SJSA1 (cell line): ENCODE results near the gene SLMAP. TPM values are rescaled to one million over a fixed set of nuclear protein-coding genes. Genes with fewer than 3 reads are reported as not detected.
A peak's percentile ranks its signal among the peaks of the same experiment; 100 is the strongest.

Experiments used
- DNase-seq, 2 experiments: peaks; one replicate each; pipeline ENCODE4 v3.0.0-alpha.2; 2015 to 2020; ENCODE audit warnings: low spot score in 2 of 2, low read depth in 1 of 2
- H3K27ac ChIP-seq: fragments of 250-450 bp; sonication (Bioruptor Pico); 2 replicates; pipeline ENCODE4 v1.5.1; 2020; ENCODE audit warnings: mild to moderate bottlenecking, moderate library complexity
- H3K27me3 ChIP-seq: fragments of 250-450 bp; sonication (Bioruptor Pico); replicated peaks from 2 replicates; pipeline ENCODE4 v1.5.1; 2020; ENCODE audit warnings: mild to moderate bottlenecking, moderate library complexity
- H3K36me3 ChIP-seq: fragments of 250-450 bp; sonication (Bioruptor Pico); 2 replicates; pipeline ENCODE4 v1.5.1; 2020; ENCODE audit warnings: mild to moderate bottlenecking
- H3K4me1 ChIP-seq: fragments of 250-450 bp; sonication (Bioruptor Pico); replicated peaks from 2 replicates; pipeline ENCODE4 v1.6.1; 2021; ENCODE audit warnings: mild to moderate bottlenecking
- H3K4me3 ChIP-seq: fragments of 250-450 bp; sonication (Bioruptor Pico); 2 replicates; pipeline ENCODE4 v1.5.1; 2020; ENCODE audit warnings: mild to moderate bottlenecking
- H3K9me3 ChIP-seq: fragments of 250-450 bp; sonication (Bioruptor Pico); replicated peaks from 2 replicates; pipeline ENCODE4 v1.5.1; 2020; ENCODE audit warnings: mild to moderate bottlenecking
- total RNA-seq: library from RNA; depleted of rRNA; stranded (reverse); fragments of >200 nt; shearing (Covaris generic); gene quantifications from 2 replicates; pipeline ENCODE4 v1.2.3, GENCODE V29; 2014; rRNA removed

Gene SLMAP, protein sequence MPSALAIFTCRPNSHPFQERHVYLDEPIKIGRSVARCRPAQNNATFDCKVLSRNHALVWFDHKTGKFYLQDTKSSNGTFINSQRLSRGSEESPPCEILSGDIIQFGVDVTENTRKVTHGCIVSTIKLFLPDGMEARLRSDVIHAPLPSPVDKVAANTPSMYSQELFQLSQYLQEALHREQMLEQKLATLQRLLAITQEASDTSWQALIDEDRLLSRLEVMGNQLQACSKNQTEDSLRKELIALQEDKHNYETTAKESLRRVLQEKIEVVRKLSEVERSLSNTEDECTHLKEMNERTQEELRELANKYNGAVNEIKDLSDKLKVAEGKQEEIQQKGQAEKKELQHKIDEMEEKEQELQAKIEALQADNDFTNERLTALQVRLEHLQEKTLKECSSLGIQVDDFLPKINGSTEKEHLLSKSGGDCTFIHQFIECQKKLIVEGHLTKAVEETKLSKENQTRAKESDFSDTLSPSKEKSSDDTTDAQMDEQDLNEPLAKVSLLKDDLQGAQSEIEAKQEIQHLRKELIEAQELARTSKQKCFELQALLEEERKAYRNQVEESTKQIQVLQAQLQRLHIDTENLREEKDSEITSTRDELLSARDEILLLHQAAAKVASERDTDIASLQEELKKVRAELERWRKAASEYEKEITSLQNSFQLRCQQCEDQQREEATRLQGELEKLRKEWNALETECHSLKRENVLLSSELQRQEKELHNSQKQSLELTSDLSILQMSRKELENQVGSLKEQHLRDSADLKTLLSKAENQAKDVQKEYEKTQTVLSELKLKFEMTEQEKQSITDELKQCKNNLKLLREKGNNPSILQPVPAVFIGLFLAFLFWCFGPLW
- 36.0 and 51.3 TPM in 2 replicates for total RNA-seq

DNA sequence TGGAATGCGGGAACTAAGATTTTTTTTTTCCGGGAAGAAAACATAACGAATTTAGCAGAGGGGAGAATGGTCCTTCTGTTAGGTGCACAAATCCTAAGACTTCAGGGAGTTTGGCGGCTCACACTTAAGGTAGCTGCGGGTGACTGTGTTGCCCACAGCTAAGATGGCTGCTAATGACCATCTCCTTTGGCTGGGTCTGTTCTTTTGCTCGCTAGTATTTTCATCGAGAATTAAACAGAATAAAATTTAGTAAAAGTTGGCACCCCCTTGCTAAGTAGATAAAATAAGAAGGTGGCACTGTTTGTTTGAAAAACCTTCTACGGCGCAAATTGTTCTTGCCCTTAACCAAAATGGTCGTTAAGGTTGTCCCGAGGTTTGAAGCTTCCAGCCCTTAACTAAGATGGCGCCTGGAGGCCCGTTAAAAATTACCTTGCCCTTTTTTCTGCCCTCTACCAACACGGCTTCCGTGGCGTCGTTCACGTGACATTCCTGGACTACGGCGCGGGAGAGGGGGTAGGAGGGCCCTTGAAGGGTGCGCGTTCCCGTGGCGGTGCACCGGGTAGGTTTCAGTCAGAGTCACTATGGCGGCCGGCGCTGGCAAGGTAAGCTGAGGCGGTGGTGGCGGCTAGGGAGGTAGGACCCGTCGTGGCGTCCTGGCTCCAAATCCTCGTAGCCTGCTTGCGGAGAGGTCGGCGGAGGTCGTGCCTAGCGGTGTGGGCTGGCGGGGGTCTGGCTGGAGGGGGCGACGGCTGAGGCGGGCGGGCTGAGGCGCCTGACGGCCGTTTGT, at the start of gene SLMAP:
Gene SLMAP, plus strand, starts transcription at position 569 of the 787 bp plus-strand sequence. CDS start 1,343 bp downstream, outside the sequence.
- Histone ChIP-seq H3K36me3 (peaks cover 36% of the 10 kb centered on the region), H3K9me3 (no peaks in the 10 kb centered on the region; the same call in 1 of the 2 replicates), H3K27ac (peak within 1 kb of the TSS; percentile 92), H3K4me3 (peak within 1 kb of the TSS; percentile 73), H3K4me1 (peaks cover 43% of the 10 kb centered on the region), H3K27me3 (no peaks in the 10 kb centered on the region)
- DNase-seq: peak; percentile 94 to 96

DNA sequence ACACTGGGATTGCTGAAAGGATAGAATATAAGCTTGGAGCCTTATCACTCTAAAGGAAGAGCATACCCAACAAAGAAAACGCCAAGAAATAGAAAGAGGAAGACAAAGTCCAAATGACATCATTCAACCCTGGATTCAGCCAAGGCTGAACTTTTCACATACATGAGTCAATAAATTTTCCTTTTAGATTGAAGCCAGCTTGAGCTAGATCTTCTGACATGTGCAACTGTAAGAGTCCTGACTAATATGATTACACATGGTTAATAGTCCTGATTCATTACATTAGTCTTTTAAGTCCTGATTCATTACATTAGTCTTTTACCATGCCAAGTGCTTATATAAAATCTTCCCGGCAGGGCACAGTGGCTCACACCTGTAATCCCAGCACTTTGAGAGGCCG, 49.6 kb upstream of the SLMAP start:
- no peaks in the 10 kb centered on the region for H3K36me3 ChIP-seq
- no peak for DNase-seq
- H3K4me1 ChIP-seq: peaks cover 11% of the 10 kb centered on the region
- H3K9me3 ChIP-seq: no peaks in the 10 kb centered on the region
- H3K27me3 ChIP-seq: no peaks in the 10 kb centered on the region
- H3K27ac ChIP-seq: no peak overlapping the region
- no peak overlapping the region for H3K4me3 ChIP-seq

DNA sequence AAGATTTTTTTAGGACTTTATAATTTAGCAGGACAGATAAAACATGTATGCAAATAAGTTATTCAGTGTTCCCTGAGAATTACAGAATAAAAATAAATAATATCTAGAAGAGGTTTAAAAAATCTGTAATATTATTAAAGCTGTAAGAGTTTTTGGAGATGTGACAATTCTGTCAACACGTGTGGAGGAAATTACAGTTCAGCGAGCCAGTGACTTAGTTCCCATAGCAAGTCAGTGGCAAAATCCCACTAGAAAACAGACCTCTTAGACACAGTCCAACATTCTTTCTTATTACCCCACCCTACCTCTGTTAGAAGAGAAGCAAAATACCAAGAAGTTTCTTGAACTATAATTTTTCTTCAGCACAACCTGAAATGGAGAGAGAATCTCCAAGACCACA, 47.1 kb upstream of the SLMAP start:
- Histone ChIP-seq H3K27me3 (no peaks in the 10 kb centered on the region), H3K36me3 (no peaks in the 10 kb centered on the region), H3K27ac (no peak overlapping the region; the same call in 1 of the 2 replicates), H3K4me3 (no peak overlapping the region), H3K4me1 (peaks cover 11% of the 10 kb centered on the region), H3K9me3 (no peaks in the 10 kb centered on the region)
- DNase-seq: no peak

DNA sequence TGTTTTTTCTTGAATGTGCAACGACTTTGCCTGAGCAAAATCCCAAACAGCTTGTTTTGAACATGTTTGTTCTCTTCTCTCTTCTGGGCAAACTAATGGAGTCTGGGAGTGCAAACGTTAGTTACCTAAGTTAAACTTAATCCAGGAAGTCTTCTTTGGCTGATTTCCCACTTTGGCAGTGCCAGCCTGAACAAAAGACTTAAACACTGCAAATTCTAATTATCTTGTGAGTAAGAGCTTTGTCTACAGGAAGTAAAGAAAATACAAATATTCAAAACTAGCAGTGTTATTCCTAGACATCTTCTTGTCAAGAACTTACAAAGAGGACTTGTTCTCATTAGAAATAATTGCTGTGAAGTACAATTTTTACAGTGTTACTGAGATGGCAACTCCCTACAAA, 46.5 kb upstream of the SLMAP start:
- H3K4me3 ChIP-seq: no peak overlapping the region
- no peak for DNase-seq
- no peaks in the 10 kb centered on the region for H3K9me3 ChIP-seq
- H3K36me3 ChIP-seq: no peaks in the 10 kb centered on the region
- H3K27ac ChIP-seq: no peak overlapping the region; the same call in 1 of the 2 replicates
- peaks cover 11% of the 10 kb centered on the region for H3K4me1 ChIP-seq
- no peaks in the 10 kb centered on the region for H3K27me3 ChIP-seq

DNA sequence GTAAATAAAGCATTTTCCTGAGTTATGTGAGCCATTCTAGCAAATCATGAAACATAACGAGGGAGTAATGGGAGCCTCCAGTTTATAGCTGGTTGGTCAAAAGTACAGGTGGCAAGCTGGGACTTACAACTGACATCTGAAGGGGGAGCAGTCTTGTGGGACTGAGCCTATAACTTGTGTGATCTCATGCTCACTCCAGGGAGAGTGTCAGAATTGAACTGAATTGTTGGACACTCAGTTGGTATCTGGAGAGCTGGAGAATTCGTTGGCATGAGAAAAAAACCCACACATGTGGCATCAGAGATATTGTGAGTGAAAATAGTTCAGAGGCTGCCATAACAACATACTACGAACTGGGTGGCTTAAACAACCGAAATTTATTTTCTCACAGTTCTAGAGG, 40.4 kb upstream of the SLMAP start:
- Histone ChIP-seq H3K9me3 (no peaks in the 10 kb centered on the region), H3K4me1 (no peaks in the 10 kb centered on the region), H3K27me3 (no peaks in the 10 kb centered on the region), H3K4me3 (no peak overlapping the region), H3K36me3 (no peaks in the 10 kb centered on the region), H3K27ac (no peak overlapping the region)
- no peak for DNase-seq

DNA sequence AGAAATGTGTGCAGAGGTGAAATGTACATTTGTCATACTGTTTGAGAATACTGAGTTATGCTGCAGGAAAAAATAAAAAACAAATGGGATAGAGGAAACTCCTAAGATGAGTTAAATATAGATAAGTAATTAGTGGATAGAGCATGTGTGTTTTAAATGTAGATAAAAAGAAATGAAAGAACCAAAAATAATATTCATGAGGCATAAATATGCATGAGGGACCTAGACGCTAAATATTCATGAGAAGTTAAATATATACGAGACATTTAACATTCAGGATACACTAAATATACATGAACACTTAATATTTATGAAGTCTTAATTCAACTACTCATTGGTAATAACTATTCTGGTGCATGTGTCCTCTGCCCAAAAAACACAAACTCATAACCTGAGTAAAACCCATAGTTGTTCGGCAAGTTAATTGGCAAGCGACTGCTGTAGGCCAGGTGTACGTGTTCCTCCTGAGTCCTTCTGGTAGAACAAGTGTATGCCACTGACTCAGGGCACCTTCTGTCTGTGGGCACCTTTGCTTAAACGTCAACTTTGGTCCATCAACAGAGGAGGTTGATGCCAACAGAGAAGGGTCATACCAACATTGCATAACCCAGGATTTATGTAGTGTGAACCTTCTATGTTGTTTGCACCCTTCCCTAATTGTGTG, 38.8 kb upstream of the SLMAP start:
- no peak for DNase-seq
- no peaks in the 10 kb centered on the region for H3K27me3 ChIP-seq

DNA sequence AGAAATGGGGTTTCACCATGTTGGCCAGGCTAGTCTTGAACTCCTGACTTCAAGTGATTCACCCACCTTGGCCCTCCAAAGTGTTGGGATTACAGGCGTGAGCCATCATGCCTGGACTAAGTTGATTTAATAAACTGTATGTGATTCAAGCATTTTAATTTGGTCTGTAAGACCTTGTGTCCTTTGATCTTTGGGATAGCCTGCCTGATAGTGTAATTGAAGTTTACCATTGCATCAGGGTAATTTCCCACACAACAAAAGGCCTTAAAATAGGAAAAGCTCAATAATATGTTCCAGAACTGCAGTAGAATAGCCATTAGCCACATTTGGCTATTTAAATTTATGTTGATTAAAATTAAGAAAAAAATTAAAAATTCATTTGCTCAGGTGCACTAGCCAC, 38.0 kb upstream of the SLMAP start:
- Histone ChIP-seq H3K9me3 (no peaks in the 10 kb centered on the region), H3K4me1 (no peaks in the 10 kb centered on the region), H3K36me3 (no peaks in the 10 kb centered on the region), H3K4me3 (no peak overlapping the region), H3K27ac (no peak overlapping the region), H3K27me3 (no peaks in the 10 kb centered on the region)
- DNase-seq: no peak

More for the DNA sequence above, 38.8 kb upstream of the SLMAP start:
- Histone ChIP-seq H3K27ac (no peak overlapping the region), H3K4me3 (no peak overlapping the region), H3K4me1 (no peaks in the 10 kb centered on the region), H3K9me3 (no peaks in the 10 kb centered on the region), H3K36me3 (no peaks in the 10 kb centered on the region)

DNA sequence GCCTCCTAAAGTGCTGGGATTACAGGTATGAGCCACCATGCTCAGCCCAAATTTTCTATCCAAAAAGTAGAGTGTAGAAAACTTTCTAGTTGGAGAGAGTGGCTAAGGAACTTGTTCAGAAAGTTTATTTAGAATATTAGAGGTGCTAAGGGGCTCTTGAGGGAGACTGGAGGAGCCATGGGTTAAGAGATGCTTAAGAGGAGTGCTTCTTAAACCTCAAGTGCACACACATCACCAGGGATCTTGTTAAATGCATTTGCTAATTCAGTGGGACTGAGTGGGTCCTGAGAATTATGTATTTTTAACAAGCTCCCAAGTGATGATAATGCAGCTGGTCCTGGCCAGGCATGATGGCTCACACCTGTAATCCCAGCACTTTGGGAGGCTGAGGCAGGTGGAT, 29.7 kb upstream of the SLMAP start:
- H3K27me3 ChIP-seq: no peaks in the 10 kb centered on the region
- no peak for DNase-seq
- H3K9me3 ChIP-seq: no peaks in the 10 kb centered on the region
- no peak overlapping the region for H3K4me3 ChIP-seq
- no peaks in the 10 kb centered on the region for H3K36me3 ChIP-seq
- no peaks in the 10 kb centered on the region for H3K4me1 ChIP-seq
- no peak overlapping the region for H3K27ac ChIP-seq

DNA sequence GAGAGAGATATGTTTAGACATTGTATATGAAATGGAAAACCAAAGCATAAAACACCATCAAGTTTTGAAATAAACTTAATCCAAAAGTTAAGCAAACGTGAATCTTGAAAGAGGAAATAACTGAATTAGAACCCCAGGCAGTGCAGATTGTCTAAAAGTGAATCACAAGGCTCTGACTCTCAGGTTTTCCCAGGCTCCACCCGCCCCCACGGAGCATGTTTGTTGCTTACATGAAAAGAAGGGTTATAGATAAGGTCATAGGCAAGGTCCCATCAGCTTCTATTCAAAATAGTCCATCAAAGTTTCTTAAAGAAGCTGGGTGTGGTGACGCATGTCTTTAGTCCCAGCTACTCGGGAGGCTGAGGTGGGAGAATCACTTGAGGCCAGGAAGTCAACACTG, 29.0 kb upstream of the SLMAP start:
- H3K9me3 ChIP-seq: no peaks in the 10 kb centered on the region
- no peak overlapping the region for H3K4me3 ChIP-seq
- H3K27me3 ChIP-seq: no peaks in the 10 kb centered on the region
- no peak for DNase-seq
- no peak overlapping the region for H3K27ac ChIP-seq
- H3K4me1 ChIP-seq: no peaks in the 10 kb centered on the region
- no peaks in the 10 kb centered on the region for H3K36me3 ChIP-seq

DNA sequence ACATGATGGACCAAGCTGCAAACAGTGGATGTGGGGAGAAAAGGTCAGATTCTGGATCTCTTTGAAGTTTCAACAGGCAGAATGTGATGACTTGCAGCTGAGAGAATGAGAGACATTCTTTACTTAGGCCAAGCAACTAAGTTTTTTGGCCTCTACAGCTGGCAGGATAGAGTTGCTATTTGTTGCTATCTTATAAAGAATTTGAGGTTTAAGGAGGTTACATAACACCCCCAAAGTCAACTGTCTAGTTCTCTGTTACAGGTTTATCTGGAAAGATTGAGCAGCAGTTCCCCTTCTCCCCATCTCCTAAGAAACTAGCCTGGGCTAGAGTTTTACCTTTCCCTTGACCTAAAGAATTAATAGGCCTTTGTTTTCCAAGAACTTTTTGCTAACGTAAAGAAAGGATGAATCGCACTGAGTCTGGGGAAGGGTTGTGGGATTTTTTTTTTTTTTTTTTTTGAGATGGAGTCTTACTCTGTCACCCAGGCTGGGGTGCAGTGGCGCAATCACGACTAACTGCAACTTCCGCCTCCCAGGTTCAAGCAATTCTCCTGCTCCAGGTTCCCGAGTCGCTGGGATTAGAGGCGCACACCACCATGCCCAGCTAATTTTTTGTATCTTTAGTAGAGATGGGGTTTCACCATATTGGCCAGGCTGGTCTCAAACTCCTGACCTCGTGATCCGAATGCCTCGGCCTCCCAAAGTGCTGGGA, 26.6 kb upstream of the SLMAP start:
- H3K27ac ChIP-seq: no peak overlapping the region
- no peak for DNase-seq
- H3K4me3 ChIP-seq: no peak overlapping the region
- H3K36me3 ChIP-seq: no peaks in the 10 kb centered on the region
- no peaks in the 10 kb centered on the region for H3K4me1 ChIP-seq
- H3K9me3 ChIP-seq: no peaks in the 10 kb centered on the region
- H3K27me3 ChIP-seq: no peaks in the 10 kb centered on the region

DNA sequence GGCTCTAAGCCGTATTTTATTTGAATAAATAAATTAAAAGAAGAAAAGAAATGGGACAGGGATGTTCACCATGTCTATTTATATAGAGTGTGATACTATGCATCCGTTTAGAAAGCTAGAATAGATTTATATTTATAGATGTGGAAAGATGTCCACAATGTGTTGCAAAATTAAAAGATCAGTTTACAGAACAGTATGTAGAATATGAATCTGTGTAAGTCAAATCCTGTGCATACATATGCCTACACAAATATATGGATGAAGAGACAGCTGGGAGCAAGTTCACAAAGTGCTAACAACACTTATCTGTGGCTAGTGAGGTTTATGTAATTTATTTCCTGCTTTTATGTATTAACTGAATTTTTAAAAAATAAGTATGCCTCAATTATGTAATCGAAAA, 25.4 kb upstream of the SLMAP start:
- Histone ChIP-seq H3K27me3 (no peaks in the 10 kb centered on the region), H3K36me3 (no peaks in the 10 kb centered on the region), H3K4me1 (no peaks in the 10 kb centered on the region), H3K4me3 (no peak overlapping the region), H3K27ac (no peak overlapping the region), H3K9me3 (no peaks in the 10 kb centered on the region)
- no peak for DNase-seq

DNA sequence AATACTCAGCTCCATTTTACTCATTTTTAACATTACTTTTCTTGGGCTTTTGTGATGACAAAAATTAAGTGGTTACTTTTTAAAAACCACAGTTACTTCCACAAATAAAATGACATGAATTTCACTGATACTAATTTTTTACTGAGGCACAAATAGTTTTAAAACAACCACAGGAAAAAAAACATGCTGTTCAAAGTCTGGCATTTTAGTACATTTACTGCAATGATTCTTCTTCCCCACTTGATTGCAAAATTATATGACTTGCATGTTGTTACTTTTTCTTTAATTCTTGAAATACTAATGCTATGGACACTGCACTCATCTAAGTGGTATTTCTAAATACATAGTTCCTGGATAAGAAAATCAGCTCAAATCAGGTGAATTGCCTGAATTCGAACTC, 24.8 kb upstream of the SLMAP start:
- H3K9me3 ChIP-seq: no peaks in the 10 kb centered on the region
- H3K27me3 ChIP-seq: no peaks in the 10 kb centered on the region
- no peaks in the 10 kb centered on the region for H3K36me3 ChIP-seq
- no peak for DNase-seq
- no peak overlapping the region for H3K4me3 ChIP-seq
- no peaks in the 10 kb centered on the region for H3K4me1 ChIP-seq
- no peak overlapping the region for H3K27ac ChIP-seq

DNA sequence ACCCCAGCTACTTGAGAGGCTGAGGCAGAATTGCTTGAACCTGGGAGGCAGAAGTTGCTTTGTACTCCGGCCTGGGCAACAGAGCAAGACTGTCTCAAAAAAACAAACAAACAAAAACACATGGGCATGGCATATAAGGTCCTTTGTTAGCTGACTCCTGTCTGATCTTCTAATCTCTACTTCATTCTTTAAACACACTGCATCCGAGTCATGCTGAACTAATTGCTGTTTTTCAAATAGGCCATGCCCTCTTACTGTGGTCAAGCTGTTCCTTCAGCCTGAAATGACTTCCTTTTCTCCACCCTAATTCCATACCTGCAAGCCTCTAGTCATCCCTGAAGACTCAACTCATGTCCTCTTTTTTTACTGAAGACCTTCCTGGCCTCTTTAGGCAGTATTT, 22.3 kb upstream of the SLMAP start:
- no peak for DNase-seq
- Histone ChIP-seq H3K27ac (no peak overlapping the region), H3K9me3 (no peaks in the 10 kb centered on the region), H3K4me3 (no peak overlapping the region), H3K4me1 (no peaks in the 10 kb centered on the region), H3K27me3 (no peaks in the 10 kb centered on the region), H3K36me3 (no peaks in the 10 kb centered on the region)
